ENCODE data around the gene EGFL8.
"Not testable (repeated sequence)": the region's sequence is repeated elsewhere in the genome, so short reads cannot be mapped to it uniquely, and the experiment has no call there.

The EGFL8 gene
- 0.47 to 1.1 (median 0.88) reads per million in 4 donors for total RNA-seq

- no peak for DNase-seq
Measured at GRCh38 chr6:32164295-32164694, at the start of gene EGFL8. Gene EGFL8, plus strand, starts transcription at chr6:32164595. Its CDS starts 1,571 bp downstream, at chr6:32166166.

- DNase-seq: no peak
Measured at GRCh38 chr6:32114796-32115195, 49.6 kb upstream of the EGFL8 start.

- no peak for DNase-seq
Measured at GRCh38 chr6:32115623-32116022, 48.8 kb upstream of the EGFL8 start.

- DNase-seq: no peak
Measured at GRCh38 chr6:32116674-32117073, 47.7 kb upstream of the EGFL8 start.

GRCh38 chr6:32117461-32117860 is 46.9 kb upstream of the EGFL8 start:
- no peak for DNase-seq

GRCh38 chr6:32118782-32119628 is 45.4 kb upstream of the EGFL8 start:
- peak; percentile 35 to 69 (median 52) for DNase-seq

- DNase-seq: no peak
Measured at GRCh38 chr6:32120573-32121059, 43.8 kb upstream of the EGFL8 start.

GRCh38 chr6:32123681-32124080 is 40.7 kb upstream of the EGFL8 start:
- no peak for DNase-seq

GRCh38 chr6:32126880-32127279 is 37.5 kb upstream of the EGFL8 start:
- DNase-seq: no peak

GRCh38 chr6:32127409-32127716 is 37.0 kb upstream of the EGFL8 start:
- DNase-seq: no peak

GRCh38 chr6:32127717-32128592 is 36.4 kb upstream of the EGFL8 start, which contains the start of gene ATF6B:
Gene ATF6B, minus strand, starts transcription at chr6:32128246. Its CDS starts 39 bp downstream, at chr6:32128207.
- peak; percentile 97 to 99 (median 98) for DNase-seq

- DNase-seq: no peak
Measured at GRCh38 chr6:32128751-32129296, 35.6 kb upstream of the EGFL8 start.

- no peak for DNase-seq
Measured at GRCh38 chr6:32129297-32130088, 34.9 kb upstream of the EGFL8 start.

- DNase-seq: no peak
Measured at GRCh38 chr6:32131439-32131948, 32.9 kb upstream of the EGFL8 start.

GRCh38 chr6:32132110-32132509 is 32.3 kb upstream of the EGFL8 start:
- no peak for DNase-seq

GRCh38 chr6:32133786-32134185 is 30.6 kb upstream of the EGFL8 start:
- DNase-seq: no peak

GRCh38 chr6:32137454-32137853 is 26.9 kb upstream of the EGFL8 start:
- DNase-seq: no peak

GRCh38 chr6:32139590-32139989 is 24.8 kb upstream of the EGFL8 start:
- no peak for DNase-seq

- DNase-seq: no peak
Measured at GRCh38 chr6:32140420-32141046, 23.9 kb upstream of the EGFL8 start.

- DNase-seq: not testable (repeated sequence)
Measured at GRCh38 chr6:32144238-32144637, 20.2 kb upstream of the EGFL8 start.

GRCh38 chr6:32146287-32146686 is 18.1 kb upstream of the EGFL8 start:
- DNase-seq: no peak

GRCh38 chr6:32146687-32147086 is 17.7 kb upstream of the EGFL8 start:
- no peak for DNase-seq
